ES-I3 (cell line): ENCODE results near the gene ETV6.

Source experiments
- H3K36me3 ChIP-seq: 2 replicates; pipeline ENCODE4 v1.6.1; 2013; ENCODE audit warnings: mild to moderate bottlenecking, low read length, control low read depth, moderate library complexity; ENCODE audit not compliant: insufficient read depth
- H3K4me1 ChIP-seq: 2 replicates; pipeline ENCODE4 v1.6.1; 2013; ENCODE audit warnings: mild to moderate bottlenecking, control low read depth, low read length; ENCODE audit not compliant: insufficient read depth
- H3K9ac ChIP-seq: 2 replicates; pipeline ENCODE4 v1.6.1; 2013; ENCODE audit warnings: low read depth, mild to moderate bottlenecking, low read length, moderate library complexity
- H3K9me3 ChIP-seq: 2 replicates; pipeline ENCODE4 v1.6.1; 2013; ENCODE audit warnings: mild to moderate bottlenecking, low read length, moderate library complexity; ENCODE audit not compliant: control insufficient read depth, insufficient read depth

Gene ETV6

DNA sequence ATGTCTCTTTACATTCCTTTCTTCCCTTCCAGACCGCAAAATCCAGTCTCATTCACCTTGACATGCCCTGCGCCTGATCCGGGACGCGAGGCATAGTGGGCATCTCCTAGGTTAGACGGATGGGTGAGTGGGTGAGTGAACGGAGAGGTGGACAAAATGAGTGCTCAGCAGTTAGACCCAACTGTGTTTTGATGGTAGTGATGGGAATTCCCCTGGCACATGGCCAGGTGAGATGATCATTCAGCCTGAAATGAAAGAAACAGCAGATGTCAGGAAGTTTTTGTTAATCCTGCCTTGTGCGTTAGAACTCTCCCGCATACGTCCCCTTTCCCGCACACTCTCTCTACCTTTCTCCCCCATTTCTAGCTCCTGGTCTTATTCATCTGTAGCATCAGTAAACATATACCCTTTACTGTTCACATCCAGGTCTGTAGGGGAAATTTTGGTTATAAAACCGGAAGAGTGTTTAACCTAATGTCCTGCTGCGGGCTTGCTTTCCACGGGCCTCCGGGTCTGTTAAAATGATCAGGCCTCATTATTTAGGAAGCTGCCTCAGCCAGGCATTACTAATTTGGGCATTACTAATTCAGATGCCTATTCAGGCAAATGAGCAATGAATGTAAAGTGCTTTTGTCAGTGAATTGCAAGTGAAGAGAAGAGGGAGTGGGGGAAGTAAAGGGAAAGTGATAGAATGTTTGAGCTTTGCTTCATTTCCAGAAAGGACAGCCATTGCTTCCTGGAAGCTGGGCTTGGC lies 172.8 kb downstream of the ETV6 start:
- H3K36me3 ChIP-seq, result no peaks in the 10 kb centered on the region
- no peak overlapping the region for H3K9ac ChIP-seq
- H3K4me1 ChIP-seq, result peaks cover 30% of the 10 kb centered on the region
- H3K9me3 ChIP-seq, result no peaks in the 10 kb centered on the region; the same call in 1 of the 2 replicates

DNA sequence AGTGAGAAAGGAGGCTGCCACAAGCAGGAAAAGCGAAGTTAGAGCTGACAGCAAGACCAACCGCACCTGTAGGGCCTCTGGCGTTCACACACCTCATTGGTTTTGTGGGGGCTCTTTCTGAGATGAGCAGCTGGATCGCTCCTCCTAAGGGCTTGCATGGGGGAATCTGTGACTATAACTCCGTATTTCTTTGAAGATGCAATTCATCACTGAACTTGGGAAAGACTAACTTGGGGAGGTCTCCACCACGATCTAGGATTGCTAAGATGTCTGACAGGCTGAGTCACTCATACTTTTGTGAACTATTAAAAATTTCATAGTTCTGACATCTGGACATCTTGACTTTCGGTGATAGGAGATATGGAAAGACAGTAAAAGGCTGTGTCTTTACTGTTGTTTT lies 173.6 kb downstream of the ETV6 start:
- Histone ChIP-seq H3K9ac (no peak overlapping the region), H3K9me3 (no peaks in the 10 kb centered on the region), H3K4me1 (peaks cover 38% of the 10 kb centered on the region), H3K36me3 (no peaks in the 10 kb centered on the region)

DNA sequence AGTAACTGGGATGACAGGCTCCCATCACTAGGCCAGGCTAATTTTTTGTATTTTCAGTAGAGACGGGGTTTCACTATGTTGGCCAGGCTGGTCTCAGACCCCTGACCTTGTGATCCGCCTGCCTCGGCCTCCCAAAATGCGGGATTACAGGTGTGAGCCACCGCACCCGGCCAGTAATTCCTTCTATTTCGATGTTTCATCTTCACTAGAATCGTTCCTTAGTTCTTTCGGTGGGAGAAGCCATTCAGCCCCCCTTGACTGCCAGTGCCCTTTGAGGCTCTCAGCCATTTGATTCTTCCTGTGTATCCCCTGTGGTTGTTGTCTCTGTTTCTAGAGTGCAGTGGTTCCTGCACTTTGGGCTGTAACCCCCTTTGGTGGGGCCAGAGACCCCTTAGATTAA lies 174.1 kb downstream of the ETV6 start:
- no peaks in the 10 kb centered on the region for H3K9me3 ChIP-seq
- H3K36me3 ChIP-seq, result no peaks in the 10 kb centered on the region
- no peak overlapping the region for H3K9ac ChIP-seq
- H3K4me1 ChIP-seq, result peaks cover 43% of the 10 kb centered on the region

DNA sequence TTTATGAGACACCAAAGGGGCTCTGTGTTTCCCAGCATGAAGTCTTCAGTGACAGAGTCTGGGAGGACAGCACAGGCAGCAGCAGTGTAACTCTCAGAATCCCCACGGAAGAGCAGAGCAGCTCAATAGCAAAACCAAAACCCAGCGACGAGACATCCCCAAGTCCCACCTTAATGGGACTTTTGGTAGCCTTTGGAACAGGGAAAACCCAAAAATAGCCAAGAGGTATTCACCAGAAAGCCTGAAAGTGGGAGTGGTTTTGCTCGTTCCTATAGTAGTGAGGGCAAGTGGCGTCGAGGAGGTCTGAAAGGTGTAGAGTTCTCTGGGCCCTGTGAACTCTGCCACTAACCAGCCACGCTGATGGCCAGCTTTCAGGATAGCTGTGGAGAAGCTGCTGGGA lies 174.6 kb downstream of the ETV6 start:
- no peaks in the 10 kb centered on the region for H3K36me3 ChIP-seq
- no peaks in the 10 kb centered on the region for H3K9me3 ChIP-seq
- H3K9ac ChIP-seq, result no peak overlapping the region
- peaks cover 43% of the 10 kb centered on the region for H3K4me1 ChIP-seq

DNA sequence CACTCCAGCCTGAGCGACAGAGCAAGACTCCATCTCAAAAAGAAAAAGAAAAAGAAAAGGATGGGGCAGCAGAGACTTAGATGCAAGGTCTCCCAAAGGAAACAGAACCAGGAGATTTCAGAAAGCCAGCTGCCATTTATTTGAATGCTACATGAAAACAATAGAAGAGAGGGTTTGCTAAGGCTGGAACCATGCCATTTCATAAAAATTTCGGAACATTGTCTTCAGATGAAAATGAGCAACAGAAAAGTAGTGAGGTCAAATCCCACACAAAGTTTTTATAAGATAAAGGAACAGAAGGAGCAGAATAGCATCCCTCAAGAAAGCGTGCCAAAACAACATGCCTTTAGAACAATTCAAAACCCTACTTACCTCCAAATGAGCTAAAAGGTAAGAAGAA lies 175.3 kb downstream of the ETV6 start:
- Histone ChIP-seq H3K9ac (no peak overlapping the region), H3K36me3 (no peaks in the 10 kb centered on the region), H3K4me1 (peaks cover 43% of the 10 kb centered on the region), H3K9me3 (no peaks in the 10 kb centered on the region)

DNA sequence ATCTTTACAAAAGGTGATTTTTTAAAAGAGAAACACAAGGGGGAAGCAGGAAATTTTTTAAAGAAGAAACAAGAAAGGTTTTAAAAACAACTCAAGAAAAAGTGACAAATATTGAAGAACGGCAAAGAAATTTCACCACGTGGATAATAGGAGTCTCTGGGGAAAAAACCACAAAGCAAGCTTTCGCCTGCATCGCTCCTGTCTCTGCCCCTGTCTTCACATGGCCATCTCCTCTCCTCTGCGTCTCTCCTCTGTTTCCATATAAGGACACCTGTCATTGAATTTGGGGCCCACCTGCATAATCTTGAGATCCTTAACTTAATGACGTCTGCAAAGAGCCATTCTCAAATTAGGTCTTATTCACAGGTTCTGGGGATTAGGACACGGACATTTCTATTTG lies 175.8 kb downstream of the ETV6 start:
- Histone ChIP-seq H3K9me3 (no peaks in the 10 kb centered on the region), H3K9ac (no peak overlapping the region), H3K4me1 (peaks cover 45% of the 10 kb centered on the region), H3K36me3 (no peaks in the 10 kb centered on the region)

DNA sequence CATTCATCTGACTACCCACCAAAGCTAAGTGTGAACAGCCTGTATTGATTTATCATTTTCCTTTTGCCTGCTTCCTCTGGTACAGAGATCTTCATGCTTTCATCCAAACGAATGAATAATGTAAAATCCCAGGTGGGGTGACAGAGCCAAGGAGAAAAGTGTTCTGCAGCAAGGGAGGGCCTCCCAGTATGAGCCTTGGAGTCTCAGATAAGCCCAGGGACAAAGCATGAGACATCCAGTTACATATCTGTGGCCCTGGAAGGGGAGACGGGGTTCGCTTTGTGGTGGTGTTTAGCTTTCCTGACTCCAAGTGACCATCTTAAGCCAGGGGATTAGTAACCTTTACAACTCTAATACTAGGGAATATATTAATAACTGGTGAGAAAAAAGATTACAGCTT lies 177.1 kb downstream of the ETV6 start:
- no peaks in the 10 kb centered on the region for H3K36me3 ChIP-seq
- H3K9me3 ChIP-seq, result no peaks in the 10 kb centered on the region
- H3K4me1 ChIP-seq, result peaks cover 45% of the 10 kb centered on the region
- no peak overlapping the region for H3K9ac ChIP-seq

DNA sequence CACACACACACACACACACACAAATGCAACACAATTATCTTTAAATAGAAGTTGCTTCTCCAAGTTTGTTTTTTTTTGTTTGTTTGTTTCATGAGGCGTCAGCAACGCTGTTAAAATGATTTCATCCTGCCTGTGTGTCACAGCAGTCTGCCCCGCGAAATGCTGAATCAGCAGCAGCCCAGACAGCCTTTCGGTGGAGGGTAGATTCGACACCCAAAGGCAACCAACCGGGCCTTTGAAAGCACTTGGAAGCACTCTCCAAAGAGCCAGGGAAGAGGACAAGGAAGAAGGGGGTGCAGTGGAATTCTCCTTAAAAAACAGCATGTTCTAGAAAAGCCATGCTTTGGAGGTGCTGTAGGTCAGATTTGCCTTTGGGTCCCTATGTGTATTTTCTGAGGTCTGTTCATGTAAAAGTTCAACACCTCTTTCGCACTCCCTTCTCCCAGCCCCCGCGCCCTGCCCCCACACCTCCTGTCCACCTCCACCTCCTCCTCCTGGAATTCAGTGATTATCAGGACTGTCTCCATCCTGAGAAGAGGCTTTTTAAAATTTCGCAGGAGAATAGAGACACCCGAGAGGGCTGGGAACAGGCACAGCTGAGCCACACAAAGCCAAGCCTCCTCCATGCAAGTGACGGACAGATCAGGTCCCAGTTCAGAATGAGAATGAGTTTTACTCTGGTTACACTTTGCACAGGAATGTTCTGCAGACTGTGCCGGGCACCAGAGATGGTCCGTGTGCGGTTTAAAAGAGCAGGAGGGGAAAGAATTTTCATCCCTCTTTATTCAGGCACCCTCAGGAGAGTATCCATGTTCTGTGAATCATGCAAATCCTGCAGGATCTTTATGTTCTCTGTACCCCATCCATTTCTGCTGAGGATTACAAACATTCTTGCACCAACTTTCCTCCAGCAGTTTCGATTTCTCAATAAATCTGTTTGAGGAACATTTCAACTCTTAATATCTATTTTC lies 177.9 kb downstream of the ETV6 start:
- Histone ChIP-seq H3K36me3 (no peaks in the 10 kb centered on the region), H3K9me3 (no peaks in the 10 kb centered on the region), H3K9ac (no peak overlapping the region), H3K4me1 (peaks cover 38% of the 10 kb centered on the region)

DNA sequence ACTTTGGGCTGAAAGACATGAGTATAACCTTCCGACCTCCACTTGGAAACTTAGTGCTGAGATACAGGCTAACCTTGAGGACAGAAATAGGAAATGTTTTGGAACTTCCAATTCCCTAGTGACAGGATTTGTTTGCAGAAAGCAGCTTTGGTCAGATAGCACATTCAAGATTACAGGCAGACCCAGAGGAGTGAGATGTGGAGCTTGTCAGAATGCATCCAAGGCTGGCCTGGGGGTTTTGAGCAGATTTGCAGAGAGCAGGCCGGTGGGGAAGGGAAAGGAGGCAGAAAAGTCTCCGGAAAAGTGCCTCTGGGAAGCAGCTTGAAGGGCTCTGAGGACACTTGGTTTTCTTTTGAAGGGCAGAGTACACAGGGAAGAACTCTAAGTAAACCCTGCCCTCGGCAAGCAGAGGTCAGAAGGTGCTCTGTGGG lies 180.3 kb downstream of the ETV6 start:
- H3K9me3 ChIP-seq, result no peaks in the 10 kb centered on the region
- H3K4me1 ChIP-seq, result peaks cover 24% of the 10 kb centered on the region
- no peak overlapping the region for H3K9ac ChIP-seq
- no peaks in the 10 kb centered on the region for H3K36me3 ChIP-seq

DNA sequence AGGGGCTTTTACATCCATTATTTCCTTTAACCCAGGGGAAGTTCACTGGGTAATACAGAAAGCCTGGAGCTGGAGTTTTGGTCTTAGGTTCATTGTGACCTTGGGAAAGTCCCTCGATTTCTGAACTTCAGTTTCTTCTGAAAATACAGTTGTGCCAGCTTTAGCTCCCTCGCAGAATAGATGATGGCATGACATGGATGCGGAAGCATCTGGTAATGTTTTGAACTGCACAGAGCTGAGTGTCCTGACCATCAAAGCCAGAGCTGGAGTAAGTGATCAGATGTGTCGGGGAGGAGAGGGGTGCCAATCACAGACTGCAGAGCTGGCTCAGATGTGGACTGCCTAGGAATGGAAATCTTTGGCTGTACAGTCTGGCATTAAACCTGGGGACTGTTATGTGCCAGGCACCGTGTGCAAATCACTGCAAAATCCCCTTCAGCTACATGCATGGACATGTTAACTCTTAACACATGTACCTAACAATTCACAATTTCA lies 180.9 kb downstream of the ETV6 start:
- Histone ChIP-seq H3K9me3 (no peaks in the 10 kb centered on the region), H3K9ac (no peak overlapping the region), H3K36me3 (no peaks in the 10 kb centered on the region), H3K4me1 (peaks cover 24% of the 10 kb centered on the region)

DNA sequence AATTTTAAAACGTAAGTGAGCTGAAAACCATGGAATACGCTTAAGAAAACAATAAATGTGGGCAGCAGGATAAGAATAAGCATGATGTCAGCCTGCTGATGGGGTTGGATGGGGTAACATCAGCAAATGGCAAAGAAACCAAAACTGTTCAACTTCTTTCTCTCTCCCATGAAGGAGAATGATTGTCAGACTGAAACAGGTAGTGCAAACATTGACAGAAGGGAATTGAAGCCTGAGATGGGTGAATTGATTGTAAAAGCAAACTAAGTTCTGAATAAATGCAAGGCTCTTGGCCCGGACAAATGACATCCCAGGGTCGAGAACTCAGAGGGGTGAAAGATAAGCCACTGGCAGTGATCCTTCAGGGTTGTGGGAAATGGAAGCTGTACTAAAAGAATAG lies 182.6 kb downstream of the ETV6 start:
- H3K36me3 ChIP-seq, result no peaks in the 10 kb centered on the region
- H3K9ac ChIP-seq, result no peak overlapping the region
- H3K9me3 ChIP-seq, result no peaks in the 10 kb centered on the region
- H3K4me1 ChIP-seq, result peaks cover 23% of the 10 kb centered on the region

DNA sequence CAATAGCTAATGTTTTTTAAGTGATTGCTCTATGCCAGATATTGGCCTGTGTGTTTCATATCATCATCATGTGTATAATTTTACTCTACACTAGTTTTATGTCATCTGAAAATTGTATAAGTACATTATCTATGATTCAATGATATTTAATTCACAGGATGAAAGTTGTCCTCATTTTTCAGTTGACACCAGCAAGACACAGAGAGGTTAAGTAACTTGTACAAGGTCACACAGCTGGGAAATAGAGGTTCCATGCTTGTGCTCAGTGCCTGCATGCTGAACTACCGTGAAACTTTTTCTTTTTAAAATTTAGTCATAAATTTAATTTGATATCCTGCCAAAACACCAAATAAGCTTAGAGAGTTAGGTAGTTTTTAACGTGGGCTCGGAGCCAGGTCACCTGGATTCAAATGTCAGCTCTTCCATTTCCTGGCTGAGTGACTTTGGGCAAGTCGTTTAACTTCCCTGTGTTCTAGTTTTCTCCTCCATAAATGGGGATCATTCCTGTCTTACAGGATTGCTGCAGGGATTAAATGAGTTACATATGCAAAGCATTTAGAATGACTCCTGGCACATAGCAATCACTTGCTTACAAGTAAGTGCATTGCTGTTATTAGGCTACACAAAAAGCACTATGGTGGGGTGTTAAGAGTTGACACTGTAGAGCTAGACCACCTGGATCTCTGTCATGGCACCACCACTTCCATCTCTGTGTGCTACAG lies 183.9 kb downstream of the ETV6 start:
- H3K4me1 ChIP-seq, result peaks cover 11% of the 10 kb centered on the region
- no peaks in the 10 kb centered on the region for H3K36me3 ChIP-seq
- H3K9ac ChIP-seq, result no peak overlapping the region
- no peaks in the 10 kb centered on the region for H3K9me3 ChIP-seq

DNA sequence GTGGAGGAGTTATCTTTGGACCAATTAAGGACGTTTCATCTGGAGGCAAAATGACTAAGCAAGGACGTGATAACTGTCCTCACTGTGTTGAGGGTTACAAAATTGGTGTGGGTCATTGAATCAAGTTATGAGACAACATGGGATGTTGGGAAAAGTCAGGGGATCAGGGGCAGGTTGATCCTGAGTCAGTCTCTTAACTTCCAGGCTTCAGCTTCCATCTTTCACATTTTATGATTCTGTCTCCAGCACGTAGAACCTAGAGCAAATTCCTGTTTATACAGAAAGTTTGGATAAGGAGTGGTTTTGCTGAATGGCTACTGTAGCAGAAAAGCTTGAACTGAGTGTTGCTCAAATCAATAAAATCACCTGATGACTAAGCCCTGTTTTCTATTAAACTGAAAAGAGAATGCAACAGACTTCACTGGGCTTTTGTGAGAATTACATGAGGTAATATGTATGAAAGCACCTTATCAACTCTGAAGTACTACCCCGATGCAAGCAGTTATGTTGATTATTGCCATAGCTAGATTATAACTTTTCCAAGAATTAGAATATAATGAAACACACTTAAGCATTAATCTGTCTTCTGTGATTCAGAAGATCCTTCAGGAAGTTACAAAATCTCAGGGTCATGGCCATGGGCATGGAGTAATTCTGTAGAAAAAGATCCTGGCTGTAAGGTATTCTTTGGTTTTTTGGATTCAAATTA lies 184.8 kb downstream of the ETV6 start:
- Histone ChIP-seq H3K4me1 (peaks cover 9% of the 10 kb centered on the region; the same call in 1 of the 2 replicates), H3K9me3 (no peaks in the 10 kb centered on the region), H3K36me3 (no peaks in the 10 kb centered on the region; the same call in 1 of the 2 replicates), H3K9ac (no peak overlapping the region)

DNA sequence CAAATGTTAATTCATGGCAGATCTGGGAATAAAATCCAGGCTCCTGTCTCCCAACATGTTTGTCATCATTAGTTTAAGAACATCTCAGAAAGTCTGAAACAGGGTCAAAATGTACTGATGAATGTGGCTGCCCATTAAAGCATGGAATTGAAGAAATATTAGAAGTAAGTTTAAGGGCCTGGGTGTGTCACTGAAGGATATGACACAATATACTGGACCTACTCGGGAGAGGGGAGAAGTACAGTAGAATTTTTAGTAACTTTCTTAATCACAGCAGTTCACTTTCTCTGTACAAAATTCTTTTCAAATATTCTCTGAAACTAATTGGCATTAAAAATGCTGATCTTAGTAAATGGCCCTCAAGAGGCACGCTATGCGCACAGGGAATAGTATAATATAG lies 185.5 kb downstream of the ETV6 start:
- Histone ChIP-seq H3K9ac (no peak overlapping the region), H3K4me1 (peaks cover 8% of the 10 kb centered on the region; the same call in 1 of the 2 replicates)

More for the DNA sequence above, 185.5 kb downstream of the ETV6 start:
- H3K36me3 ChIP-seq, result no peaks in the 10 kb centered on the region; the same call in 1 of the 2 replicates
- H3K9me3 ChIP-seq, result no peaks in the 10 kb centered on the region
